ENCODE measurements around the gene SPATA18. TPM values are rescaled to one million over a fixed set of nuclear protein-coding genes. Genes with fewer than 3 reads are reported as not detected.

The SPATA18 gene
- under 1 TPM; 0.10 to 0.48 TPM for total RNA-seq

- Mint-ChIP-seq H3K4me1 (peaks cover 16% of the 10 kb centered on the region), H3K27me3 (peaks cover 63% of the 10 kb centered on the region), H3K36me3 (ENCODE audit: low read depth) (no peaks in the 10 kb centered on the region), H3K9me3 (no peaks in the 10 kb centered on the region), H3K27ac (no peak within 1 kb of the TSS), H3K4me3 (peak within 1 kb of the TSS; percentile 59)
- POLR2A ChIA-PET = interaction anchor here (1.1 kb wide), 1 partner anchor 14 kb away, joined by 4 read pairs; the partner anchor contains the start of gene SGCB
- CTCF ChIA-PET = interaction anchor here (1.3 kb wide), 1 partner anchor 13 kb away, joined by 3 read pairs; the partner anchor contains the start of gene SGCB
- DNase-seq = no peak
Measured at GRCh38 chr4:52051213-52051614, at the start of gene SPATA18. Gene SPATA18 (plus strand): TSS chr4:52051304. CDS start chr4:52051705, 401 bp downstream.

GRCh38 chr4:52001616-52002015 is 49.5 kb upstream of the SPATA18 start:
- CTCF ChIA-PET = no interaction called here
- Mint-ChIP-seq H3K27ac (no peak overlapping the region), H3K4me1 (no peaks in the 10 kb centered on the region)

GRCh38 chr4:52004414-52004813 is 46.7 kb upstream of the SPATA18 start:
- Mint-ChIP-seq H3K9me3 (no peaks in the 10 kb centered on the region), H3K4me3 (no peak overlapping the region), H3K4me1 (no peaks in the 10 kb centered on the region), H3K27me3 (no peaks in the 10 kb centered on the region), H3K27ac (no peak overlapping the region), H3K36me3 (ENCODE audit: low read depth) (no peaks in the 10 kb centered on the region)
- ChIA-PET POLR2A (no interaction called here), CTCF (no interaction called here)
- no peak for DNase-seq

More at GRCh38 chr4:52001616-52002015, 49.5 kb upstream of the SPATA18 start:
- Mint-ChIP-seq H3K9me3 (no peaks in the 10 kb centered on the region), H3K4me3 (no peak overlapping the region), H3K36me3 (ENCODE audit: low read depth) (no peaks in the 10 kb centered on the region), H3K27me3 (no peaks in the 10 kb centered on the region)
- POLR2A ChIA-PET = no interaction called here
- DNase-seq = no peak

- ChIA-PET CTCF (no interaction called here), POLR2A (no interaction called here)
- Mint-ChIP-seq H3K36me3 (ENCODE audit: low read depth) (no peaks in the 10 kb centered on the region), H3K27me3 (no peaks in the 10 kb centered on the region), H3K27ac (no peak overlapping the region), H3K4me1 (no peaks in the 10 kb centered on the region), H3K9me3 (no peaks in the 10 kb centered on the region), H3K4me3 (no peak overlapping the region)
- no peak for DNase-seq
Measured at GRCh38 chr4:52005604-52006273, 45.4 kb upstream of the SPATA18 start.

GRCh38 chr4:52006887-52007286 is 44.2 kb upstream of the SPATA18 start:
- no peak overlapping the region for H3K4me3 Mint-ChIP-seq
- no peaks in the 10 kb centered on the region for H3K9me3 Mint-ChIP-seq
- ChIA-PET POLR2A (no interaction called here), CTCF (no interaction called here)
- DNase-seq = no peak
- H3K36me3 Mint-ChIP-seq (ENCODE audit: low read depth) = no peaks in the 10 kb centered on the region
- no peaks in the 10 kb centered on the region for H3K27me3 Mint-ChIP-seq
- H3K27ac Mint-ChIP-seq = no peak overlapping the region
- no peaks in the 10 kb centered on the region for H3K4me1 Mint-ChIP-seq

- DNase-seq = no peak
- no peak overlapping the region for H3K27ac Mint-ChIP-seq
- no peaks in the 10 kb centered on the region for H3K4me1 Mint-ChIP-seq
- ChIA-PET CTCF (no interaction called here), POLR2A (no interaction called here)
- no peak overlapping the region for H3K4me3 Mint-ChIP-seq
- no peaks in the 10 kb centered on the region for H3K36me3 Mint-ChIP-seq (ENCODE audit: low read depth)
- H3K27me3 Mint-ChIP-seq = no peaks in the 10 kb centered on the region
- H3K9me3 Mint-ChIP-seq = no peaks in the 10 kb centered on the region
Measured at GRCh38 chr4:52010986-52011385, 40.1 kb upstream of the SPATA18 start.

GRCh38 chr4:52012651-52013050 is 38.5 kb upstream of the SPATA18 start:
- Mint-ChIP-seq H3K27ac (no peak overlapping the region), H3K27me3 (no peaks in the 10 kb centered on the region), H3K9me3 (no peaks in the 10 kb centered on the region), H3K4me1 (no peaks in the 10 kb centered on the region), H3K36me3 (ENCODE audit: low read depth) (no peaks in the 10 kb centered on the region), H3K4me3 (no peak overlapping the region)
- ChIA-PET POLR2A (no interaction called here), CTCF (no interaction called here)
- no peak for DNase-seq

- CTCF ChIA-PET = no interaction called here
Measured at GRCh38 chr4:52014903-52015302, 36.2 kb upstream of the SPATA18 start.

GRCh38 chr4:52015366-52015765 is 35.7 kb upstream of the SPATA18 start:
- CTCF ChIA-PET = no interaction called here
- DNase-seq = no peak
- no peak overlapping the region for H3K4me3 Mint-ChIP-seq
- POLR2A ChIA-PET = no interaction called here
- H3K36me3 Mint-ChIP-seq (ENCODE audit: low read depth) = no peaks in the 10 kb centered on the region
- H3K4me1 Mint-ChIP-seq = peaks cover 11% of the 10 kb centered on the region
- no peaks in the 10 kb centered on the region for H3K27me3 Mint-ChIP-seq
- H3K9me3 Mint-ChIP-seq = no peaks in the 10 kb centered on the region
- H3K27ac Mint-ChIP-seq = no peak overlapping the region

More at GRCh38 chr4:52014903-52015302, 36.2 kb upstream of the SPATA18 start:
- Mint-ChIP-seq H3K27ac (no peak overlapping the region), H3K36me3 (ENCODE audit: low read depth) (no peaks in the 10 kb centered on the region), H3K27me3 (no peaks in the 10 kb centered on the region), H3K4me3 (no peak overlapping the region), H3K9me3 (no peaks in the 10 kb centered on the region), H3K4me1 (peaks cover 6% of the 10 kb centered on the region)
- DNase-seq = no peak
- POLR2A ChIA-PET = no interaction called here

GRCh38 chr4:52016981-52017380 is 34.1 kb upstream of the SPATA18 start:
- Mint-ChIP-seq H3K27me3 (no peaks in the 10 kb centered on the region), H3K36me3 (ENCODE audit: low read depth) (no peaks in the 10 kb centered on the region), H3K4me3 (no peak overlapping the region), H3K4me1 (peaks cover 11% of the 10 kb centered on the region), H3K27ac (no peak overlapping the region), H3K9me3 (no peaks in the 10 kb centered on the region)
- POLR2A ChIA-PET = no interaction called here
- CTCF ChIA-PET = no interaction called here
- DNase-seq = no peak

GRCh38 chr4:52017814-52018213 is 33.3 kb upstream of the SPATA18 start:
- Mint-ChIP-seq H3K4me1 (peaks cover 11% of the 10 kb centered on the region), H3K9me3 (no peaks in the 10 kb centered on the region), H3K4me3 (no peak overlapping the region), H3K27ac (no peak overlapping the region), H3K27me3 (no peaks in the 10 kb centered on the region), H3K36me3 (ENCODE audit: low read depth) (no peaks in the 10 kb centered on the region)
- ChIA-PET POLR2A (no interaction called here), CTCF (no interaction called here)
- no peak for DNase-seq

GRCh38 chr4:52019936-52020657 is 31.0 kb upstream of the SPATA18 start, which contains the start of gene LRRC66:
Gene LRRC66 (minus strand): TSS chr4:52020363. CDS start chr4:52017613, 2,750 bp downstream.
- Mint-ChIP-seq H3K9me3 (no peaks in the 10 kb centered on the region), H3K4me3 (no peak within 1 kb of the TSS), H3K27me3 (no peaks in the 10 kb centered on the region), H3K4me1 (peaks cover 11% of the 10 kb centered on the region), H3K36me3 (ENCODE audit: low read depth) (peaks cover 5% of the 10 kb centered on the region), H3K27ac (no peak within 1 kb of the TSS)
- ChIA-PET POLR2A (no interaction called here), CTCF (no interaction called here)
- DNase-seq = no peak

GRCh38 chr4:52028970-52029369 is 22.1 kb upstream of the SPATA18 start:
- no peak overlapping the region for H3K4me3 Mint-ChIP-seq
- H3K4me1 Mint-ChIP-seq = no peaks in the 10 kb centered on the region
- peaks cover 35% of the 10 kb centered on the region for H3K36me3 Mint-ChIP-seq (ENCODE audit: low read depth)
- H3K27me3 Mint-ChIP-seq = no peaks in the 10 kb centered on the region
- DNase-seq = no peak
- no peaks in the 10 kb centered on the region for H3K9me3 Mint-ChIP-seq
- H3K27ac Mint-ChIP-seq = no peak overlapping the region
- ChIA-PET CTCF (interaction anchor here (1.3 kb wide), 1 partner anchor 9 kb away, joined by 3 read pairs; the partner anchor contains the start of gene SGCB), POLR2A (no interaction called here)

GRCh38 chr4:52032005-52032404 is 19.1 kb upstream of the SPATA18 start:
- Mint-ChIP-seq H3K36me3 (ENCODE audit: low read depth) (peaks cover 39% of the 10 kb centered on the region), H3K4me1 (peaks cover 19% of the 10 kb centered on the region), H3K4me3 (no peak overlapping the region), H3K9me3 (no peaks in the 10 kb centered on the region), H3K27me3 (no peaks in the 10 kb centered on the region), H3K27ac (no peak overlapping the region)
- DNase-seq = no peak
- POLR2A ChIA-PET = no interaction called here
- CTCF ChIA-PET = no interaction called here

Data from activated CD4-positive, alpha-beta memory T cell treated with anti-CD3 and anti-CD28 coated beads, Interleukin-2, amount 10 ng/mL, durations not matched to agents 7 days and 5 days (primary cell).